Measurements from ENCODE around the gene GBF1. TPM values are rescaled to one million over a fixed set of nuclear protein-coding genes. Genes with fewer than 3 reads are reported as not detected.

Gene GBF1
- total and polyA plus RNA-seq, 10 donors, result 5.8 to 42.1 (median 38.6) TPM

- no peak for DNase-seq
- Histone ChIP-seq H3K4me1 (no peaks in the 10 kb centered on the region), H3K36me3 (peaks cover 18 to 100% (median 97%) of the 10 kb centered on the region in 6 donors), H3K27ac (no peak overlapping the region), H3K4me3 (no peak overlapping the region), H3K27me3 (replicated peaks in 1 of 7) (no peaks in the 10 kb centered on the region), H3K9me3 (no peaks in the 10 kb centered on the region)
- WGBS, 5 donors, result 80 to 96% (median 92%) methylated on average over 3 of the region's 3 CpGs
- no peak for TF ChIP-seq POLR2A (IDR thresholded peaks at IDR 0.05)
- TF ChIP-seq, protein P1, sequence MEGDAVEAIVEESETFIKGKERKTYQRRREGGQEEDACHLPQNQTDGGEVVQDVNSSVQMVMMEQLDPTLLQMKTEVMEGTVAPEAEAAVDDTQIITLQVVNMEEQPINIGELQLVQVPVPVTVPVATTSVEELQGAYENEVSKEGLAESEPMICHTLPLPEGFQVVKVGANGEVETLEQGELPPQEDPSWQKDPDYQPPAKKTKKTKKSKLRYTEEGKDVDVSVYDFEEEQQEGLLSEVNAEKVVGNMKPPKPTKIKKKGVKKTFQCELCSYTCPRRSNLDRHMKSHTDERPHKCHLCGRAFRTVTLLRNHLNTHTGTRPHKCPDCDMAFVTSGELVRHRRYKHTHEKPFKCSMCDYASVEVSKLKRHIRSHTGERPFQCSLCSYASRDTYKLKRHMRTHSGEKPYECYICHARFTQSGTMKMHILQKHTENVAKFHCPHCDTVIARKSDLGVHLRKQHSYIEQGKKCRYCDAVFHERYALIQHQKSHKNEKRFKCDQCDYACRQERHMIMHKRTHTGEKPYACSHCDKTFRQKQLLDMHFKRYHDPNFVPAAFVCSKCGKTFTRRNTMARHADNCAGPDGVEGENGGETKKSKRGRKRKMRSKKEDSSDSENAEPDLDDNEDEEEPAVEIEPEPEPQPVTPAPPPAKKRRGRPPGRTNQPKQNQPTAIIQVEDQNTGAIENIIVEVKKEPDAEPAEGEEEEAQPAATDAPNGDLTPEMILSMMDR (IDR thresholded peaks at IDR 0.05 in 8 of 11, conservative IDR thresholded peaks at IDR 0.05 in 3 of 11), result no peak
- no peak for TF ChIP-seq POLR2AphosphoS5 (IDR thresholded peaks at IDR 0.05)
- intact Hi-C loops (cut with DNase I; ENCODE audit: low total_unique reads), result no loop called here
Measured at GRCh38 chr10:102368077-102368476, 122.7 kb downstream of the GBF1 start.

DNA sequence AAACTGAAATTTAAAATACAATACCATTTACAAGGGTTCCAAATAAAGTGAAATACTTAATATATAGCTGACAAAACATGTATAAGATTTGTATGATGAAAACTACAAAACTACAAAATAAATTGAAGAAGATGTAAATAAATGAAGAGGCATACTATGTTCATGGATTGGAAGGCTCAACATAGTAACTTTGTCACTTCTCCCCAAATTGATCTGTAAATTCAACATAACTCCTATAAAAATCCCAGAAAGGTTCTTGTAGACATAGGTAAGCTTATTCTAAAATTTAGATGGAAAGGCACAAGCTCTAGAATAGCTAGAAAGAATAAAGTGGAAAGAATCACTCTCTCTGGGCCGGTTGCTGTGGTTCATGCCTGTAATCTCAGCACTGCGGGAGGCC, 126.0 kb downstream of the GBF1 start:
- peaks cover 14 to 100% (median 99%) of the 10 kb centered on the region in 6 donors for H3K36me3 ChIP-seq
- WGBS, 5 donors, result 93 to 100% (median 95%) methylated on average over 2 of the region's 2 CpGs
- no peaks in the 10 kb centered on the region for H3K27me3 ChIP-seq (replicated peaks in 1 of 7)
- H3K4me3 ChIP-seq, result no peak overlapping the region
- intact Hi-C loops (cut with DNase I; ENCODE audit: low total_unique reads), result no loop called here
- H3K9me3 ChIP-seq, result no peaks in the 10 kb centered on the region
- DNase-seq, result no peak
- H3K27ac ChIP-seq, result no peak overlapping the region
- TF ChIP-seq POLR2AphosphoS5 (IDR thresholded peaks at IDR 0.05) (no peak), POLR2A (IDR thresholded peaks at IDR 0.05) (no peak)
- TF ChIP-seq, protein P1 (IDR thresholded peaks at IDR 0.05 in 8 of 11, conservative IDR thresholded peaks at IDR 0.05 in 3 of 11), result no peak
- no peaks in the 10 kb centered on the region for H3K4me1 ChIP-seq

DNA sequence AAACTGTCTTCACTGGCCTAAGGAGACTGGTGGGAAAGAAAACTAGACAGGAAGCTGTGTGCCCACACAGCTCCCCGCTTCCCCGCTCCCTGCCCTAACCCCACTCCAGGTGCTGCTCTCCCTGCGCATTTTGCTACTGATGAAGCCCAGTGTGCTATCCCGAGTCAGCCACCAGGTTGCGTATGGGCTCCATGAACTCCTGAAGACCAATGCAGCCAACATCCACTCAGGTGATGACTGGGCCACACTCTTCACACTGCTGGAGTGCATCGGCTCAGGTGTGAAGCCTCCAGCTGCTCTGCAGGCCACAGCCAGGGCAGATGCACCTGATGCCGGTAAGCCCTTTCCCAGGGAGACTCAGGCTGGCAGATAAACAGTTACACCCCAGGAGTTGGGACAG, 129.9 kb downstream of the GBF1 start:
- Histone ChIP-seq H3K36me3 (peaks cover 7 to 100% (median 99%) of the 10 kb centered on the region in 6 donors), H3K4me3 (no peak overlapping the region), H3K4me1 (no peaks in the 10 kb centered on the region), H3K27me3 (replicated peaks in 1 of 7) (no peaks in the 10 kb centered on the region), H3K9me3 (no peaks in the 10 kb centered on the region), H3K27ac (no peak overlapping the region)
- 82 to 95% (median 94%) methylated on average over 7 of the region's 7 CpGs for WGBS, 5 donors
- TF ChIP-seq, protein P1 (IDR thresholded peaks at IDR 0.05 in 8 of 11, conservative IDR thresholded peaks at IDR 0.05 in 3 of 11), result no peak
- TF ChIP-seq POLR2AphosphoS5 (IDR thresholded peaks at IDR 0.05) (no peak), POLR2A (IDR thresholded peaks at IDR 0.05) (no peak)
- intact Hi-C loops (cut with DNase I; ENCODE audit: low total_unique reads), result no loop called here
- no peak for DNase-seq

- Histone ChIP-seq H3K4me1 (no peaks in the 10 kb centered on the region), H3K27ac (no peak overlapping the region), H3K27me3 (replicated peaks in 1 of 7) (no peaks in the 10 kb centered on the region), H3K9me3 (no peaks in the 10 kb centered on the region), H3K36me3 (peaks cover 4 to 100% (median 99%) of the 10 kb centered on the region in 6 donors), H3K4me3 (no peak overlapping the region)
- no peak for DNase-seq
- TF ChIP-seq, protein P1 (IDR thresholded peaks at IDR 0.05 in 8 of 11, conservative IDR thresholded peaks at IDR 0.05 in 3 of 11), result no peak
- TF ChIP-seq POLR2AphosphoS5 (IDR thresholded peaks at IDR 0.05) (no peak), POLR2A (IDR thresholded peaks at IDR 0.05) (no peak)
- WGBS, 5 donors, result 83 to 96% (median 90%) methylated on average over 2 of the region's 2 CpGs
- intact Hi-C loops (cut with DNase I; ENCODE audit: low total_unique reads), result no loop called here
Measured at GRCh38 chr10:102375867-102376266, 130.5 kb downstream of the GBF1 start.

Data from spleen (tissue), 11 donors.